Naive thymus-derived CD4-positive, alpha-beta T cell (primary cell): ENCODE data around the gene SMG5. TPM values are rescaled to one million over a fixed set of nuclear protein-coding genes. Genes with fewer than 3 reads are reported as not detected.

ENCODE experiments used
- ATAC-seq: fragments of 150-1000 bp; cut with Tn5 transposase; 2 replicates; pipeline ENCODE4 v1.10.0; 2021; ENCODE audit warnings: mild to moderate bottlenecking, moderate library complexity
- CTCF ChIA-PET: fragments of 350-600 bp; sonication (Branson Sonifier 250); formaldehyde crosslinking; loops from one replicate; lab custom pipeline; 2021; ENCODE audit warnings: antibody characterized with exemption; lab: Charles Lee
- POLR2A ChIA-PET: fragments of 350-600 bp; sonication (Branson Sonifier 250); formaldehyde crosslinking; loops from one replicate; lab custom pipeline; 2021; ENCODE audit warnings: antibody characterized with exemption, inconsistent platforms; lab: Charles Lee
- DNase-seq, 9 donors: peaks; one replicate each; pipeline versions ENCODE4 v3.0.0 to v3.0.0-alpha.2; 2020 to 2022; ENCODE audit warnings: mixed read lengths in 1 of 9
- H3K27ac ChIP-seq: one replicate; pipeline ENCODE4 v1.7.0; 2013; ENCODE audit warnings: mild to moderate bottlenecking, low read depth, low read length, moderate library complexity
- H3K27me3 ChIP-seq, 2 donors: one replicate each; pipeline ENCODE4 v1.7.0; 2013; ENCODE audit warnings: low read length in 2 of 2, mild to moderate bottlenecking in 2 of 2, moderate library complexity in 2 of 2; ENCODE audit not compliant: control insufficient read depth in 2 of 2, insufficient read depth in 2 of 2
- H3K36me3 ChIP-seq, 3 experiments: 1 replicate in 2 of 3; 2 replicates in 1 of 3; pipeline ENCODE4 v1.7.0; 2013; ENCODE audit warnings: low read length in 3 of 3, mild to moderate bottlenecking in 3 of 3, moderate library complexity in 1 of 3; ENCODE audit not compliant: insufficient read depth in 3 of 3, control insufficient read depth in 2 of 3
- H3K4me1 ChIP-seq, 2 donors: one replicate each; pipeline ENCODE4 v1.7.0; 2013; ENCODE audit warnings: low read length in 2 of 2, mild to moderate bottlenecking in 2 of 2, moderate library complexity in 1 of 2; ENCODE audit not compliant: control insufficient read depth in 2 of 2, insufficient read depth in 2 of 2
- H3K4me3 ChIP-seq: 2 replicates; pipeline ENCODE4 v1.7.0; 2013; ENCODE audit warnings: mild to moderate bottlenecking, low read length
- H3K9me3 ChIP-seq, 3 experiments: 1 replicate in 2 of 3; 2 replicates in 1 of 3; pipeline ENCODE4 v1.7.0; 2013; ENCODE audit warnings: low read length in 3 of 3; ENCODE audit not compliant: control insufficient read depth in 2 of 3
- H3K27ac Mint-ChIP-seq, 9 donors: one replicate each; pipeline ENCODE4 v1.8.0; 2020 to 2022; ENCODE audit warnings: mixed read lengths in 9 of 9, mild to moderate bottlenecking in 8 of 9, moderate library complexity in 5 of 9, inconsistent platforms in 2 of 9
- H3K27me3 Mint-ChIP-seq, 5 donors: one replicate each; pipeline ENCODE4 v1.8.0; 2021 to 2022; ENCODE audit warnings: mixed read lengths in 5 of 5, mild to moderate bottlenecking in 1 of 5
- H3K36me3 Mint-ChIP-seq, 5 donors: one replicate each; pipeline ENCODE4 v1.8.0; 2020 to 2022; ENCODE audit warnings: mixed read lengths in 5 of 5, mild to moderate bottlenecking in 3 of 5, inconsistent platforms in 1 of 5
- H3K4me1 Mint-ChIP-seq, 7 donors: one replicate each; pipeline ENCODE4 v1.8.0; 2020 to 2022; ENCODE audit warnings: mixed read lengths in 7 of 7, mild to moderate bottlenecking in 3 of 7, inconsistent platforms in 1 of 7
- H3K4me3 Mint-ChIP-seq, 10 donors: one replicate each; pipeline ENCODE4 v1.8.0; 2020 to 2022; ENCODE audit warnings: mild to moderate bottlenecking in 10 of 10, mixed read lengths in 10 of 10, moderate library complexity in 6 of 10, inconsistent platforms in 2 of 10
- H3K9me3 Mint-ChIP-seq, 11 donors: one replicate each; pipeline ENCODE4 v1.8.0; 2020 to 2022; ENCODE audit warnings: mixed read lengths in 11 of 11, mild to moderate bottlenecking in 4 of 11, inconsistent platforms in 1 of 11, moderate library complexity in 1 of 11
- intact Hi-C, 2 donors: fragments of 100-400 bp; cut with micrococcal nuclease; formaldehyde crosslinking; loops; one replicate each; pipeline ENCODE4 v1.15.1; 2023
- polyA plus RNA-seq, 2 donors: library from polyadenylated mRNA; unstranded; fragments of 300-500 nt; fragmentation: Illumina TruSeq; gene quantifications; one replicate each; pipeline ENCODE4 v1.2.3, GENCODE V29; 2021
- total RNA-seq, 6 experiments: library from RNA in 5 of 6; stranded (reverse) in 5 of 6; gene quantifications; 1 replicate in 5 of 6; 2 replicates in 1 of 6; pipeline ENCODE4 v1.2.3 and lab custom pipeline; 2021 to 2026

Gene SMG5
- total and polyA plus RNA-seq, 7 experiments from 2014 or later: 14.4 to 74.0 (median 65.7) TPM

- Histone ChIP-seq H3K36me3 (peaks cover 18 to 88% (median 23%) of the 10 kb centered on the region in 3 experiments), H3K9me3 (no peaks in the 10 kb centered on the region), H3K4me1 (no peaks in the 10 kb centered on the region), H3K27me3 (no peaks in the 10 kb centered on the region), H3K4me3 (no peak overlapping the region), H3K27ac (no peak overlapping the region)
- H3K4me3 Mint-ChIP-seq: no peak overlapping the region
- intact Hi-C loops: no loop called here
- DNase-seq (no peak), ATAC-seq (no peak)
- H3K27ac Mint-ChIP-seq: peak overlapping the region in 7 of 9 donors; percentile 9 to 66 (median 32)
- H3K4me1 Mint-ChIP-seq: peaks cover 0 to 22% (median 5%) of the 10 kb centered on the region in 7 donors
- ChIA-PET CTCF (no interaction called here), POLR2A (no interaction called here)
- H3K36me3 Mint-ChIP-seq: peaks cover 11 to 35% (median 23%) of the 10 kb centered on the region in 5 donors
- H3K9me3 Mint-ChIP-seq: no peaks in the 10 kb centered on the region
- H3K27me3 Mint-ChIP-seq: no peaks in the 10 kb centered on the region
Observed at GRCh38 chr1:156253634-156254033, 29.0 kb downstream of the SMG5 start.

DNA sequence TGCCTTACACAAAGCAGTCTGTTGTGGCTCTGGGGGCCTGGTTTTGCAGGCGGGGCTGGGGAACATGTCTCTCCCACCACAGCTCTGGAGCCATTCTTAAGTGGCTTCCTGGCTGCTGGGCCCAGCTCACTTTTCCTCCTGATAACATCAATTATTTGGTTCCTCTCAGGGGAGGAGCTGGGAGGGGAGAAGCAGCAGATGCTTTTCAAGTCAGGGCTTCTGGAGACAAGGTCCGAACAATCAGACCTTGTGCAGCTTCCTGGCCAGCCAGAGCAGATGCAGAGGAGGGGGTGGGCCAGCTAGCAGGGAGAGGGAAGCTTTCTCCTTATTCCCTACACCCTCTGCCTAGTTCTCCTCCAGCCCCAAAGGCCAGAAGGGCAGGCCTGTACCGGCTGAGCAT, 31.1 kb downstream of the SMG5 start:
- Histone ChIP-seq H3K27me3 (no peaks in the 10 kb centered on the region), H3K9me3 (no peaks in the 10 kb centered on the region), H3K4me1 (no peaks in the 10 kb centered on the region), H3K4me3 (no peak overlapping the region), H3K27ac (no peak overlapping the region), H3K36me3 (peaks cover 9 to 66% (median 22%) of the 10 kb centered on the region in 3 experiments)
- Mint-ChIP-seq H3K36me3 (peaks cover 11 to 26% (median 18%) of the 10 kb centered on the region in 5 donors), H3K27me3 (no peaks in the 10 kb centered on the region), H3K4me3 (no peak overlapping the region), H3K9me3 (no peaks in the 10 kb centered on the region), H3K4me1 (peaks cover 0 to 11% (median 4%) of the 10 kb centered on the region in 7 donors), H3K27ac (peak overlapping the region in 2 of 9 donors; percentile 36 to 59)
- no peak for ATAC-seq
- DNase-seq: no peak
- ChIA-PET POLR2A (interaction anchor here (1.3 kb wide), 1 partner anchor 31 kb away, joined by 7 read pairs; the partner anchor contains the start of gene SMG5), CTCF (interaction anchor here (0.6 kb wide), 1 partner anchor 157 kb away, joined by 4 read pairs; no protein-coding TSS in a partner anchor)
- intact Hi-C loops: no loop called here

GRCh38 chr1:156249593-156249992, 33.0 kb downstream of the SMG5 start:
- Mint-ChIP-seq H3K4me3 (no peak overlapping the region), H3K27me3 (peaks cover 0 to 6% (median 0%) of the 10 kb centered on the region in 5 donors), H3K36me3 (peaks cover 7 to 21% (median 16%) of the 10 kb centered on the region in 5 donors), H3K9me3 (no peaks in the 10 kb centered on the region), H3K27ac (peak overlapping the region in 3 of 9 donors; percentile 54 to 71 (median 59)), H3K4me1 (peaks cover 5 to 23% (median 18%) of the 10 kb centered on the region in 7 donors)
- no peak for DNase-seq
- H3K27me3 ChIP-seq: no peaks in the 10 kb centered on the region
- H3K9me3 ChIP-seq: no peaks in the 10 kb centered on the region
- no peak overlapping the region for H3K27ac ChIP-seq
- peaks cover 8 to 10% of the 10 kb centered on the region in 2 donors for H3K4me1 ChIP-seq
- POLR2A ChIA-PET: no interaction called here
- peaks cover 0 to 57% (median 15%) of the 10 kb centered on the region in 3 experiments for H3K36me3 ChIP-seq
- H3K4me3 ChIP-seq: no peak overlapping the region
- no peak for ATAC-seq
- intact Hi-C loops: no loop called here
- CTCF ChIA-PET: interaction anchor here (1.1 kb wide), 1 partner anchor 153 kb away, joined by 3 read pairs; no protein-coding TSS in a partner anchor

- Histone ChIP-seq H3K4me3 (no peak overlapping the region), H3K4me1 (peaks cover 8 to 10% of the 10 kb centered on the region in 2 donors), H3K27ac (no peak overlapping the region), H3K27me3 (no peaks in the 10 kb centered on the region), H3K36me3 (peaks cover 0 to 45% (median 15%) of the 10 kb centered on the region in 3 experiments), H3K9me3 (no peaks in the 10 kb centered on the region)
- Mint-ChIP-seq H3K27ac (peak overlapping the region in 1 of 9 donors; percentile 65), H3K4me3 (no peak overlapping the region), H3K4me1 (peaks cover 0 to 26% (median 18%) of the 10 kb centered on the region in 7 donors), H3K9me3 (no peaks in the 10 kb centered on the region), H3K27me3 (peaks cover 0 to 6% (median 0%) of the 10 kb centered on the region in 5 donors), H3K36me3 (peaks cover 7 to 15% (median 10%) of the 10 kb centered on the region in 5 donors)
- intact Hi-C loops: no loop called here
- ChIA-PET CTCF (no interaction called here), POLR2A (no interaction called here)
- ATAC-seq (no peak), DNase-seq (no peak)
Observed at GRCh38 chr1:156248323-156248683, 34.3 kb downstream of the SMG5 start.

DNA sequence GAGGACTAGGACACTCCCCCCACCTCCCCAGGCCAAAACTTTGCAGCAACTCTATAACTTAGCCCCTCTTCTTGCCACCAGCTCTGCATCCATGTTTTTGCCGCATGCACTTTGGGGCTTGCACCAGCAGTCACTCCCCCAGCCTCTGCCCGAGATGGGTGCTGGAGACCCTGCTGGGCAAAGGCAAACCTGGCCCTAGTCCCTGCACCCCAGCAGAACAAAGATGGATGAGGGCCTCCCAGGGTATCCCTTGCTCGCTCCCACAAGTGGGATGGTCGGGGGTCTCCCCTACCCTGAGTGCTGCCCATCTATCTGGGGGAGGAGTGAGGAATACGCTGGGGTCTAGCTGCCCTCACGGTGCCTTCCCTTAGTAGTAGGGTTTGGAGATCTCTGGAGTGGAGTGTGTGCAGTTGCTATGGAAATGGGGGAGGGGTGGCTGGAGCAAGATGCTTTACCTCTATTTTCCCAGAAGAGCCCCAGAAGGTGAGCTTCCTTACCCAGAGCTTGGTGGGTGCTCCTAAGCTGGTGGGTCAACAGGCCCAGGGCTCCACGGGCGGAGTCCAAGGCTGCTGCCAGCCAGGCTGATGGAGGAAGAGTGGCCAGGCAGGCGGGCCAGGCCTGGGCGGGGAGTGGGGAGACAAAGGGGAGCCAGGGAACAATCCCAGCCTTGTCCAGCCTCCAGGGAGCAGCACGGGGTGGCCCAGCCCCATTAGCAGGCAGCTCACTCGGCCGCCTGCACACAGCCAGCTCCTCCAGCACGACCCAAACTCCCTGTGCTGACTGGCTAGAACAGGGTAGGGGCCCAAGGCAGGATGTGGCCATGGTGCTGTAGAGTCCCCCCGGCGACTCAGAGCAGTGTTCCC, 34.9 kb downstream of the SMG5 start, which contains the start of gene PAQR6:
PAQR6 (minus strand) TSS at position 597 of the 863 bp plus-strand sequence. CDS start 1,325 bp downstream, outside the sequence.
- no peak within 1 kb of the TSS for H3K27ac ChIP-seq
- DNase-seq (no peak), ATAC-seq (no peak)
- H3K36me3 Mint-ChIP-seq: peaks cover 1 to 9% (median 7%) of the 10 kb centered on the region in 5 donors
- H3K27me3 Mint-ChIP-seq: peaks cover 0 to 6% (median 0%) of the 10 kb centered on the region in 5 donors
- no peak within 1 kb of the TSS for H3K4me3 ChIP-seq
- H3K4me1 Mint-ChIP-seq: peaks cover 0 to 25% (median 18%) of the 10 kb centered on the region in 7 donors
- no peaks in the 10 kb centered on the region for H3K9me3 Mint-ChIP-seq
- H3K4me3 Mint-ChIP-seq: peak within 1 kb of the TSS in 5 of 10 donors; percentile 16 to 51 (median 38)
- no peaks in the 10 kb centered on the region for H3K9me3 ChIP-seq
- POLR2A ChIA-PET: interaction anchor here (0.6 kb wide), 1 partner anchor 40 kb away, joined by 3 read pairs; no protein-coding TSS in a partner anchor
- H3K4me1 ChIP-seq: peaks cover 8 to 10% of the 10 kb centered on the region in 2 donors
- H3K27ac Mint-ChIP-seq: peak within 1 kb of the TSS in 5 of 9 donors; percentile 10 to 65 (median 21)
- intact Hi-C loops: no loop called here
- H3K36me3 ChIP-seq: peaks cover 0 to 39% (median 15%) of the 10 kb centered on the region in 3 experiments
- CTCF ChIA-PET: interaction anchor here (1.0 kb wide), 1 partner anchor 22 kb away, joined by 3 read pairs; no protein-coding TSS in a partner anchor
- H3K27me3 ChIP-seq: no peaks in the 10 kb centered on the region

- Histone ChIP-seq H3K36me3 (peaks cover 0 to 31% (median 10%) of the 10 kb centered on the region in 3 experiments), H3K27ac (no peak overlapping the region), H3K9me3 (no peaks in the 10 kb centered on the region), H3K4me1 (peaks cover 8 to 10% of the 10 kb centered on the region in 2 donors), H3K27me3 (no peaks in the 10 kb centered on the region), H3K4me3 (no peak overlapping the region)
- H3K4me1 Mint-ChIP-seq: peaks cover 0 to 24% (median 18%) of the 10 kb centered on the region in 7 donors
- POLR2A ChIA-PET: no interaction called here
- CTCF ChIA-PET: interaction anchor here (1.0 kb wide), 1 partner anchor 21 kb away, joined by 3 read pairs; no protein-coding TSS in a partner anchor
- H3K36me3 Mint-ChIP-seq: peaks cover 0 to 4% (median 2%) of the 10 kb centered on the region in 5 donors
- peak overlapping the region in 4 of 10 donors; percentile 38 to 87 (median 80) for H3K4me3 Mint-ChIP-seq
- H3K27ac Mint-ChIP-seq: no peak overlapping the region
- ATAC-seq (no peak), DNase-seq (no peak)
- peaks cover 0 to 6% (median 0%) of the 10 kb centered on the region in 5 donors for H3K27me3 Mint-ChIP-seq
- H3K9me3 Mint-ChIP-seq: no peaks in the 10 kb centered on the region
- intact Hi-C loops: no loop called here
Observed at GRCh38 chr1:156246781-156247459, 35.7 kb downstream of the SMG5 start.
